Lower leg skin (tissue), 4 donors: ENCODE measurements around the gene ANKS6. TPM values are rescaled to one million over a fixed set of nuclear protein-coding genes. Genes with fewer than 3 reads are reported as not detected.

Experiments
- DNase-seq, 2 donors: peaks; one replicate each; pipeline ENCODE4 v3.0.0-alpha.2; 2019; ENCODE audit warnings: low spot score in 2 of 2
- H3K4me3 ChIP-seq: fragments of 200-600 bp; sonication (generic); 2 replicates; pipeline ENCODE4 v1.5.1; 2017; ENCODE audit warnings: mild to moderate bottlenecking, low read depth; ENCODE audit not compliant: poor library complexity, severe bottlenecking
- POLR2A ChIP-seq, 2 donors: fragments of 450-650 bp; IDR thresholded peaks; one replicate each; pipeline ENCODE4 v1.6.1; 2016 to 2017; ENCODE audit warnings: antibody characterized with exemption in 2 of 2, mild to moderate bottlenecking in 1 of 2, moderate library complexity in 1 of 2
- WGBS, 2 donors: methylation state at CpG; one replicate each; pipeline ENCODE4 v1.1.5; 2018; 5-methylcytosine and 5-hydroxymethylcytosine counted together
- intact Hi-C: fragments of 100-400 bp; cut with DNase I; formaldehyde crosslinking; loops from one replicate; pipeline ENCODE4 v1.15.0; 2023; ENCODE audit warnings: low total_unique reads
- total RNA-seq, 4 donors: library from RNA; depleted of rRNA; stranded (reverse); fragments of >200 nt; gene quantifications; one replicate each; pipeline ENCODE4 v1.1.0, GENCODE V29; 2016
- TF ChIP-seq, protein P1 (sequence below), 3 donors: fragments of 450-650 bp; IDR thresholded peaks; one replicate each; pipeline ENCODE4 v1.5.1; 2016; ENCODE audit warnings: antibody characterized with exemption in 3 of 3, mild to moderate bottlenecking in 3 of 3, moderate library complexity in 2 of 3

The ANKS6 gene
- 10 to 100 TPM; 11.3 to 28.0 (median 19.1) TPM for total RNA-seq

GRCh38 chr9:98796364-98797101 is at the start of gene ANKS6:
Gene ANKS6 (minus strand): TSS chr9:98796555. CDS start chr9:98796491, 64 bp downstream.
- H3K4me3 ChIP-seq = peak within 1 kb of the TSS; percentile 45
- TF ChIP-seq, protein P1, sequence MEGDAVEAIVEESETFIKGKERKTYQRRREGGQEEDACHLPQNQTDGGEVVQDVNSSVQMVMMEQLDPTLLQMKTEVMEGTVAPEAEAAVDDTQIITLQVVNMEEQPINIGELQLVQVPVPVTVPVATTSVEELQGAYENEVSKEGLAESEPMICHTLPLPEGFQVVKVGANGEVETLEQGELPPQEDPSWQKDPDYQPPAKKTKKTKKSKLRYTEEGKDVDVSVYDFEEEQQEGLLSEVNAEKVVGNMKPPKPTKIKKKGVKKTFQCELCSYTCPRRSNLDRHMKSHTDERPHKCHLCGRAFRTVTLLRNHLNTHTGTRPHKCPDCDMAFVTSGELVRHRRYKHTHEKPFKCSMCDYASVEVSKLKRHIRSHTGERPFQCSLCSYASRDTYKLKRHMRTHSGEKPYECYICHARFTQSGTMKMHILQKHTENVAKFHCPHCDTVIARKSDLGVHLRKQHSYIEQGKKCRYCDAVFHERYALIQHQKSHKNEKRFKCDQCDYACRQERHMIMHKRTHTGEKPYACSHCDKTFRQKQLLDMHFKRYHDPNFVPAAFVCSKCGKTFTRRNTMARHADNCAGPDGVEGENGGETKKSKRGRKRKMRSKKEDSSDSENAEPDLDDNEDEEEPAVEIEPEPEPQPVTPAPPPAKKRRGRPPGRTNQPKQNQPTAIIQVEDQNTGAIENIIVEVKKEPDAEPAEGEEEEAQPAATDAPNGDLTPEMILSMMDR (IDR thresholded peaks at IDR 0.05) = no peak
- TF ChIP-seq POLR2A (IDR thresholded peaks at IDR 0.05) = no peak
- intact Hi-C loops = no loop called here
- 6 to 18% methylated on average over 20 to 43 of the region's 86 CpGs for WGBS, 2 donors
- DNase-seq = peak in 1 of 2 donors; percentile 94

DNA sequence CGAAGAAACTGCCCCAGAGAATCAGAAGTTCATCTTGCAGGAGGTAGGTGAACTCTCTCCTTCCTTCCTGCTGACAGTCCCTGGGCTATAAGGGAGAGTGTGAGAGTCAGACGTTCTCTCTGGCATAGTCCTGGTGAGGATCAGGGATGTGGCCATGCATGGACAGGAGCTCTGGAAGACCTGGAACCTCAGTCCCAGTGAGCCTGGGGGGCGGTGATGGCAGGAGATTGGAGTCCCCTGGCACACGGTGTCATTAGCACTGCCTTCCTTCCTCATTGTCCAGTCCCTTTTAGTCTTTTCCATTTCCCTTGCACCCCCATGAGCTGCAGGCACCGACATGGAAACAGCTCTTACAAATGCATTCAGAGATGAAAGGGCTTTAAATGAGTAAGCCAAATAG is 49.7 kb upstream of the ANKS6 start:
- intact Hi-C loops = loop anchor here (10.0 kb wide), 1 partner anchor 299 kb away; no protein-coding TSS in a partner anchor
- WGBS, 2 donors = 82 to 85% methylated on average over 5 of the region's 5 CpGs
- peak in 1 of 2 donors; percentile 77 for DNase-seq
- TF ChIP-seq POLR2A (IDR thresholded peaks at IDR 0.05) = no peak
- TF ChIP-seq, protein P1 (IDR thresholded peaks at IDR 0.05) = no peak
- no peak overlapping the region for H3K4me3 ChIP-seq

DNA sequence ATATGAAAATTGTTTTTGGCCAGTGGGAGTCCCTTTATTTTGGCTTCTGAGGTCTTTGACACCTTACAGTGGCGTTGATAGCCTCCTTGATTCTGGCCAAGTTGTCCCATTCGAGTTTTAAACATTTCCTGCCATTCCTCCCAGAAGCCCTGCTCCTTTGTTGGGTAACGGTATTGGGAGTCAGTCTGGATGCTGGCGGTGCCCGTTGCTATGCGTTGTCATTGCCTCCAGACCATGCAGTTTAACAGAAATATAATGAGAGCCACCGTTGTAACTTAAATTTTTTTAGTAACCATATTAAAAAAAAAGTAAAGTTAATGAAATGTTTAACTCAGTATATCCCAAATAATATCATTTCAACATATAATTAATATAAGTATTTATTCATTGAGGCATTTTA is 46.2 kb upstream of the ANKS6 start:
- no peak overlapping the region for H3K4me3 ChIP-seq
- WGBS, 2 donors = 89 to 91% methylated on average over 7 of the region's 7 CpGs
- no peak for DNase-seq
- TF ChIP-seq, protein P1 (IDR thresholded peaks at IDR 0.05) = no peak
- no peak for TF ChIP-seq POLR2A (IDR thresholded peaks at IDR 0.05)
- intact Hi-C loops = loop anchor here (10.0 kb wide), 1 partner anchor 302 kb away; no protein-coding TSS in a partner anchor

DNA sequence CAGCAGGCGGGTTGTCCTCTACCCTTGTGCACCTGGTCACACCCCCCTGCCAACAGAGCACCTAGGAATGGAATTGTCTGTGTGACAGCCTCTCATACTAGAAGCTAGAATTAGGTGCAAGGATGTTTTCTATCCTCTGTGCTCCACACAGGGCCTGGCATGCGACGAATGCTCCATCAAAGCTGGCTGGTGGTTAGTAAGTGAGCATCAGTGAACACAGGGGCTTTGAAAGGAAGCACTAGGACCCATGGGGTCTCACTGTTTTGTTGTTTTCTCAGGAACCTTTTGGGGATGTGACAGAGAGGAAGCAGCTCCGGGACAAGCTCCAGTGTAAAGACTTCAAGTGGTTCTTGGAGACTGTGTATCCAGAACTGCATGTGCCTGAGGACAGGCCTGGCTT is 43.4 kb upstream of the ANKS6 start:
- TF ChIP-seq, protein P1 (IDR thresholded peaks at IDR 0.05) = no peak
- no peak for TF ChIP-seq POLR2A (IDR thresholded peaks at IDR 0.05)
- DNase-seq = no peak
- H3K4me3 ChIP-seq = no peak overlapping the region
- intact Hi-C loops = loop anchor here (10.0 kb wide), 1 partner anchor 305 kb away; no protein-coding TSS in a partner anchor
- 91 to 94% methylated on average over 3 to 4 of the region's 4 CpGs for WGBS, 2 donors

GRCh38 chr9:98838868-98839565 is 42.7 kb upstream of the ANKS6 start:
- intact Hi-C loops = no loop called here
- no peak for DNase-seq
- H3K4me3 ChIP-seq = no peak overlapping the region
- TF ChIP-seq POLR2A (IDR thresholded peaks at IDR 0.05) = no peak
- TF ChIP-seq, protein P1 (IDR thresholded peaks at IDR 0.05) = no peak
- 81 to 88% methylated on average over 6 of the region's 6 CpGs for WGBS, 2 donors
